Muscle of arm (tissue), 12 donors: Measurements from ENCODE around the gene WLS. TPM values are rescaled to one million over a fixed set of nuclear protein-coding genes. Genes with fewer than 3 reads are reported as not detected.

Source experiments
- DNase-seq: peaks from one replicate; pipeline ENCODE4 v3.0.0-alpha.2; 2013
- polyA plus RNA-seq, 12 donors: library from polyadenylated mRNA; unstranded; fragments of 120-200 nt; gene quantifications; one replicate each; pipeline ENCODE4 v1.2.1, GENCODE V29; 2013; ENCODE audit not compliant: insufficient read length in 12 of 12

Gene WLS
- polyA plus RNA-seq, 12 donors, result 76.9 to 172 (median 102) TPM; not detected in 1

GRCh38 chr1:68204977-68205630 lies 27.2 kb downstream of the WLS start:
- no peak for DNase-seq

GRCh38 chr1:68202239-68202832 lies 30.0 kb downstream of the WLS start:
- no peak for DNase-seq

- DNase-seq, result no peak
These were observed 30.6 kb downstream of the WLS start for GRCh38 chr1:68201546-68202238.

- no peak for DNase-seq
These were observed 32.7 kb downstream of the WLS start for GRCh38 chr1:68199603-68200002.

- no peak for DNase-seq
These were observed 33.6 kb downstream of the WLS start for GRCh38 chr1:68198752-68199151.

- DNase-seq, result no peak
These were observed 34.4 kb downstream of the WLS start for GRCh38 chr1:68197891-68198290.

GRCh38 chr1:68197461-68197860 lies 34.9 kb downstream of the WLS start:
- no peak for DNase-seq

GRCh38 chr1:68196676-68197075 lies 35.6 kb downstream of the WLS start:
- DNase-seq, result no peak

GRCh38 chr1:68191717-68192116 lies 40.6 kb downstream of the WLS start:
- DNase-seq, result no peak

GRCh38 chr1:68188644-68189340 lies 43.5 kb downstream of the WLS start:
- DNase-seq, result no peak

GRCh38 chr1:68188060-68188538 lies 44.2 kb downstream of the WLS start:
- DNase-seq, result no peak

GRCh38 chr1:68185743-68186142 lies 46.6 kb downstream of the WLS start:
- DNase-seq, result no peak

- no peak for DNase-seq
These were observed 48.4 kb downstream of the WLS start for GRCh38 chr1:68183895-68184294.

- DNase-seq, result no peak
These were observed 51.2 kb downstream of the WLS start for GRCh38 chr1:68181165-68181556.

GRCh38 chr1:68180441-68181164 lies 51.7 kb downstream of the WLS start:
- DNase-seq, result no peak

GRCh38 chr1:68178821-68179490 lies 53.4 kb downstream of the WLS start:
- no peak for DNase-seq

- no peak for DNase-seq
These were observed 56.5 kb downstream of the WLS start for GRCh38 chr1:68175621-68176398.

- no peak for DNase-seq
These were observed 57.6 kb downstream of the WLS start for GRCh38 chr1:68174738-68175113.

GRCh38 chr1:68173936-68174737 lies 58.2 kb downstream of the WLS start:
- DNase-seq, result peak; percentile 79
